GM18505 (cell line): ENCODE results near the gene EXOSC10.
"Not testable (repeated sequence)": the region's sequence is repeated elsewhere in the genome, so short reads cannot be mapped to it uniquely, and the experiment has no call there.

ENCODE experiments used
- ATAC-seq: cut with Tn5 transposase; IDR thresholded peaks from one replicate; pipeline ENCODE4 v1.9.1; 2021; ENCODE audit not compliant: unreplicated experiment
- POLR2A ChIP-seq: IDR thresholded peaks from 4 replicates; pipeline ENCODE4 v1.6.1; 2011; ENCODE audit warnings: borderline replicate concordance; ENCODE audit not compliant: insufficient read depth, insufficient read length; ENCODE audit errors: extremely low read depth

Gene EXOSC10

GRCh38 chr1:11131816-11132215 lies 32.1 kb upstream of the EXOSC10 start:
- no peak for TF ChIP-seq POLR2A
- ATAC-seq, result no peak

- TF ChIP-seq POLR2A, result no peak
- no peak for ATAC-seq
Measured at GRCh38 chr1:11130406-11130805, 30.7 kb upstream of the EXOSC10 start.

- ATAC-seq, result no peak
- no peak for TF ChIP-seq POLR2A
Measured at GRCh38 chr1:11129649-11130390, 30.2 kb upstream of the EXOSC10 start.

GRCh38 chr1:11126569-11126968 lies 26.9 kb upstream of the EXOSC10 start:
- ATAC-seq, result no peak
- TF ChIP-seq POLR2A, result no peak

- TF ChIP-seq POLR2A, result no peak
- no peak for ATAC-seq
Measured at GRCh38 chr1:11125931-11126330, 26.3 kb upstream of the EXOSC10 start.

- no peak for TF ChIP-seq POLR2A
- ATAC-seq, result no peak
Measured at GRCh38 chr1:11124965-11125364, 25.3 kb upstream of the EXOSC10 start.

GRCh38 chr1:11116318-11116717 lies 16.6 kb upstream of the EXOSC10 start:
- no peak for ATAC-seq
- TF ChIP-seq POLR2A, result no peak

GRCh38 chr1:11114966-11115365 lies 15.3 kb upstream of the EXOSC10 start:
- no peak for ATAC-seq
- no peak for TF ChIP-seq POLR2A

- ATAC-seq, result no peak
Measured at GRCh38 chr1:11109047-11109760, 9.5 kb upstream of the EXOSC10 start.

GRCh38 chr1:11107599-11107998 lies 7.9 kb upstream of the EXOSC10 start:
- no peak for TF ChIP-seq POLR2A
- ATAC-seq, result no peak

More at GRCh38 chr1:11109047-11109760, 9.5 kb upstream of the EXOSC10 start:
- TF ChIP-seq POLR2A, result no peak

GRCh38 chr1:11105586-11105985 lies 5.9 kb upstream of the EXOSC10 start:
- no peak for ATAC-seq
- TF ChIP-seq POLR2A, result no peak

- no peak for TF ChIP-seq POLR2A
- ATAC-seq, result no peak
Measured at GRCh38 chr1:11101347-11101746, 1.7 kb upstream of the EXOSC10 start.

- ATAC-seq, result not testable (repeated sequence)
Measured at GRCh38 chr1:11100806-11101205, 1.1 kb upstream of the EXOSC10 start.

- no peak for TF ChIP-seq POLR2A
- ATAC-seq, result no peak
Measured at GRCh38 chr1:11100149-11100493, 452 bp upstream of the EXOSC10 start.
